MCF 10A (cell line): ENCODE results near the gene EHMT2. TPM values are rescaled to one million over a fixed set of nuclear protein-coding genes. Genes with fewer than 3 reads are reported as not detected.
"Not testable (repeated sequence)": the region's sequence is repeated elsewhere in the genome, so short reads cannot be mapped to it uniquely, and the experiment has no call there.

Source experiments
- BruUV-seq: library from RNA; stranded (reverse); fragments of 400-500 nt; replicated peaks from 2 replicates; lab custom pipeline; 2021; lab: Mats Ljungman, UMichigan
- CTCF ChIA-PET: fragments of 300-600 bp; sonication (Branson Sonifier 250); formaldehyde crosslinking; extraction: SDS; loops from one replicate; lab custom pipeline; 2021; ENCODE audit warnings: antibody characterized with exemption, inconsistent platforms; lab: Yijun Ruan, JAX
- POLR2A ChIA-PET: fragments of 300-600, 350-650 bp; sonication (Branson Sonifier 250); formaldehyde crosslinking; extraction: SDS; loops from one replicate; lab custom pipeline; 2020; ENCODE audit warnings: antibody characterized with exemption, inconsistent platforms; lab: Yijun Ruan, JAX
- DNase-seq: peaks from one replicate; pipeline ENCODE4 v3.0.0-alpha.2; 2018; ENCODE audit not compliant: unreplicated experiment
- H3K27ac Mint-ChIP-seq: one replicate; pipeline ENCODE4 v1.8.0; 2022; ENCODE audit warnings: mild to moderate bottlenecking, low read depth, mixed read lengths; ENCODE audit not compliant: unreplicated experiment
- H3K27me3 Mint-ChIP-seq: one replicate; pipeline ENCODE4 v1.8.0; 2022; ENCODE audit warnings: mixed read lengths; ENCODE audit not compliant: insufficient read depth, unreplicated experiment
- H3K36me3 Mint-ChIP-seq: one replicate; pipeline ENCODE4 v1.8.0; 2022; ENCODE audit warnings: mild to moderate bottlenecking, moderate library complexity, mixed read lengths; ENCODE audit not compliant: insufficient read depth, unreplicated experiment
- H3K4me1 Mint-ChIP-seq: one replicate; pipeline ENCODE4 v1.8.0; 2022; ENCODE audit warnings: mixed read lengths; ENCODE audit not compliant: insufficient read depth, unreplicated experiment
- H3K4me3 Mint-ChIP-seq: one replicate; pipeline ENCODE4 v1.8.0; 2022; ENCODE audit warnings: mild to moderate bottlenecking, moderate library complexity, mixed read lengths; ENCODE audit not compliant: unreplicated experiment
- H3K9me3 Mint-ChIP-seq: one replicate; pipeline ENCODE4 v1.8.0; 2022; ENCODE audit warnings: mixed read lengths; ENCODE audit not compliant: unreplicated experiment
- intact Hi-C: fragments of 100-400 bp; cut with micrococcal nuclease; formaldehyde crosslinking; loops from 2 replicates; pipeline ENCODE4 v1.14.1; 2022
- total RNA-seq: library from RNA; stranded (reverse); gene quantifications from 2 replicates; pipeline ENCODE4 v1.2.3, GENCODE V29; 2022
- TF ChIP-seq, protein P1 (sequence below): fragments of 200-600 bp; IDR thresholded peaks from one replicate; pipeline ENCODE4 v1.8.0; 2022; ENCODE audit warnings: antibody characterized with exemption, mild to moderate bottlenecking; ENCODE audit not compliant: unreplicated experiment

Gene EHMT2
- total RNA-seq, 1 experiment from 2014 or later, result 20.2 TPM

DNA sequence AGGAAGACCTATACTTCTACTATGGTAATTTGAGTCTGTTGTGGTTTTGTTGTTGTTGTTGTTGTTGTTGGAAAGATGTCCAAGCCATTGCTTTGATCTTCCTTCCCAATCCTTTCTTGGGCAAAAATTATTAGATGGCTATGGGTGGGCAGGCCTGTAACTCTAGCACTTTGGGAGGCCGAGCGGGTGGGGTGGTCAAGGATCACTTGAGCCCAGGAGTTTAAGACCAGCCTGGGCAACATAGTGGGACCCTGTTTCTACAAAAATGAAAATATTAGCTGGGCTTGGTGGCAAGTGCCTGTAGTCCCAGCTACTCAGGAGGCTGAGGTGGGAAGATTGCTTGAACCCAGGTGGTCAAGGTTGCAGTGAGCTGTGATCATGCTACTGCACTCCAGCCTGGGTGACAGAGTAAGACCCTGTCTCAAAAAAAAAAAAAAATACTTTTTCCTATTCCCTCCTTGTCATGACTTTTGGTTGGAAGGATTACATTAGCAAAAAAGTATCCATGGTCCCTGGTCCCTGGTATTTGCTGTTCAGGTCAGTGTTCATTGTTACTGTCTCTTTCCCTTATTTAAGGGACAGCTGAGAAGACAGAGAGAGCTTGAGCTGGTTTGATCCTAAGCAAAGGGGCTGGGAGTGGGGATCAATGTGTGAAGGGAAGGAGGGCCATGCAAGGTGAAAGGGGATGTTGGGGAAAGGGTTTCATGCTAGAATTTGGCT is 46.6 kb downstream of the EHMT2 start:
- DNase-seq, result no peak
- H3K27ac Mint-ChIP-seq, result no peak overlapping the region
- H3K4me3 Mint-ChIP-seq, result no peak overlapping the region
- H3K4me1 Mint-ChIP-seq, result no peaks in the 10 kb centered on the region
- BruUV-seq, result no TSS peak
- H3K36me3 Mint-ChIP-seq, result no peaks in the 10 kb centered on the region
- TF ChIP-seq, protein P1, sequence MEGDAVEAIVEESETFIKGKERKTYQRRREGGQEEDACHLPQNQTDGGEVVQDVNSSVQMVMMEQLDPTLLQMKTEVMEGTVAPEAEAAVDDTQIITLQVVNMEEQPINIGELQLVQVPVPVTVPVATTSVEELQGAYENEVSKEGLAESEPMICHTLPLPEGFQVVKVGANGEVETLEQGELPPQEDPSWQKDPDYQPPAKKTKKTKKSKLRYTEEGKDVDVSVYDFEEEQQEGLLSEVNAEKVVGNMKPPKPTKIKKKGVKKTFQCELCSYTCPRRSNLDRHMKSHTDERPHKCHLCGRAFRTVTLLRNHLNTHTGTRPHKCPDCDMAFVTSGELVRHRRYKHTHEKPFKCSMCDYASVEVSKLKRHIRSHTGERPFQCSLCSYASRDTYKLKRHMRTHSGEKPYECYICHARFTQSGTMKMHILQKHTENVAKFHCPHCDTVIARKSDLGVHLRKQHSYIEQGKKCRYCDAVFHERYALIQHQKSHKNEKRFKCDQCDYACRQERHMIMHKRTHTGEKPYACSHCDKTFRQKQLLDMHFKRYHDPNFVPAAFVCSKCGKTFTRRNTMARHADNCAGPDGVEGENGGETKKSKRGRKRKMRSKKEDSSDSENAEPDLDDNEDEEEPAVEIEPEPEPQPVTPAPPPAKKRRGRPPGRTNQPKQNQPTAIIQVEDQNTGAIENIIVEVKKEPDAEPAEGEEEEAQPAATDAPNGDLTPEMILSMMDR, result no peak
- ChIA-PET CTCF (interaction anchor here (0.6 to 0.9 kb wide), 3 partner anchors 45 to 115 kb away, joined by 3 to 4 read pairs (median 3); no protein-coding TSS in a partner anchor), POLR2A (no interaction called here)
- no peaks in the 10 kb centered on the region for H3K27me3 Mint-ChIP-seq
- H3K9me3 Mint-ChIP-seq, result no peaks in the 10 kb centered on the region
- intact Hi-C loops, result no loop called here

DNA sequence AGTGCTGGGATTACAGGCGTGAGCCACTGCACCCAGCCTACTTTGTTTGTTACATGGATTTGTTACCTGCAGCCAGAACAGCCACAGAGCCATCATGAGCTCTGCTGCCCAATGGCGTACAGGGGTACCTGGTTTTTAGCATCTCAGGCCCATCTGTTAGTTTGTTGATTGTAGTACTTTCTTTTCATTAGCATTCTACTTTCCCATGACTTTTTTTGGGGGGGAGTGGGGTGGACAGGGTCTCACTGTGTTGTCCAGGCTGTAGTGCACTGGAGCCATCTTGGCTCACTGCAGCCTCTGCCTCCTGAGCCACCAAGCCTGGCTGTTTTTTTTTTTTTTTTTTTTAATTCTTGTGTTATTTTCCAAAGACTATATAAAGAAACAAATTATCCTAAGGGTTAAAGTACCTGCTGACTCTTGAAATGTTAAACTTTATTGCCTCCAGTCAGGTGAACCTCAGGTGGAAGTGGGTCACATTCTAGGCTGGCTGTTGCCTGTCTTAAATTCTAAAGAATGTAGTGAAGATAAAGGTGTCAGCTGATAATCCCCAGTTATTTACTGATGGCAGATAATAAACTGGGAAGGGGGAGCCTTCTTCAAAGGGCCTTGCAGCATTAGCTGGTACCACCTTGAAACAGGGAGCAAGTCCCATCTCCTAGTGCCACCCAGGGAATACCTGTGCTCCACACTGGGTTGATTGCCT is 50.1 kb downstream of the EHMT2 start:
- DNase-seq, result no peak
- no peak overlapping the region for H3K27ac Mint-ChIP-seq
- CTCF ChIA-PET, result interaction anchor here (1.0 kb wide), 1 partner anchor 10 kb away, joined by 3 read pairs; no protein-coding TSS in a partner anchor
- no peaks in the 10 kb centered on the region for H3K9me3 Mint-ChIP-seq
- H3K4me3 Mint-ChIP-seq, result no peak overlapping the region
- TF ChIP-seq, protein P1, result no peak
- H3K27me3 Mint-ChIP-seq, result no peaks in the 10 kb centered on the region
- no TSS peak for BruUV-seq
- no peaks in the 10 kb centered on the region for H3K36me3 Mint-ChIP-seq
- intact Hi-C loops, result no loop called here
- POLR2A ChIA-PET, result interaction anchor here (0.9 to 2.1 kb wide), 5 partner anchors 8 to 32 kb away, joined by 3 to 6 read pairs (median 5); partner anchors contain the start of genes HSPA1A and HSPA1L
- no peaks in the 10 kb centered on the region for H3K4me1 Mint-ChIP-seq

DNA sequence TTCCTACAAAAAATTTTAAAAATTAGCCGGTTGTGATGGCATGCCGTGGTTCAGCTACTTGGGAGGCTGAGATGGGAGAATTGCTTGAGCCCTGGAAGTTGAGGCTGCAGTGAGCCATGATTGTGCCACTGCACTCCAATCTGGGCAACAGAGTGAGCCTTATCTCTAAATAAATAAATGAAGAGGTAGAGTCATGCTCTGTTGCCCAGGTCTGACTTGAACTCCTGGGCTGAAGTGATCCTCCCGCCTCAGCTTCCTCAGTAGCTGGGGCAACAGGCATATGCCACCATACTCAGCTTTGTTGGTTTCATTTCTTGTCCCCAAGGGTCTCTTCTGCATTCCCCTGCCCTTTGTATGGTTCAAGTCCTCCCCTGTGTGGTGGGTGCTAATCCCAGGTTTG is 53.0 kb downstream of the EHMT2 start:
- TF ChIP-seq, protein P1, result no peak
- no peaks in the 10 kb centered on the region for H3K4me1 Mint-ChIP-seq
- DNase-seq, result no peak
- H3K4me3 Mint-ChIP-seq, result no peak overlapping the region
- H3K27me3 Mint-ChIP-seq, result no peaks in the 10 kb centered on the region
- peaks cover 26% of the 10 kb centered on the region for H3K36me3 Mint-ChIP-seq
- BruUV-seq, result no TSS peak
- no peaks in the 10 kb centered on the region for H3K9me3 Mint-ChIP-seq
- ChIA-PET CTCF (no interaction called here), POLR2A (interaction anchor here (1.1 to 1.4 kb wide), 2 partner anchors 9 to 17 kb away, joined by 5 to 7 read pairs; partner anchors contain the start of gene HSPA1B)
- H3K27ac Mint-ChIP-seq, result no peak overlapping the region
- intact Hi-C loops, result no loop called here

DNA sequence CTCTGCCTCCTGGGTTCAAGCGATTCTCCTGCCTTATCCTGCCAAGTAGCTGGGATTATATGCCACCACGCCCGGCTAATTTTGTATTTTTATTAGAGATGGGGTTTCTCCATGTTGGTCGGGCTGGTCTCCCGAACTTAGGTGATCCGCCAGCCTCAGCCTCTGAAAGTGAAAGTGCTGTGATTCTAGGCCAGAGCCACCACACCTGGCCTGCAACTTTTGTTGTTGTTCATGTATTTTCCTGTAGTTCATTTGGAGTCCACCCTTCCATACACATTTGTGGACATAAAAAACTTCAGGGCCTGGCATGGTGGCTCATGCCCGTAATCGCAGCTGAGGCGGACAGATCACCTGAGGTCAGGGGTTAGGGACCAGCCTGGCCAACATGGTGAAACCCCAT is 55.4 kb downstream of the EHMT2 start:
- Mint-ChIP-seq H3K9me3 (no peaks in the 10 kb centered on the region), H3K27ac (no peak overlapping the region), H3K36me3 (peaks cover 51% of the 10 kb centered on the region), H3K4me1 (peaks cover 7% of the 10 kb centered on the region), H3K4me3 (no peak overlapping the region), H3K27me3 (no peaks in the 10 kb centered on the region)
- POLR2A ChIA-PET, result interaction anchor here (0.9 kb wide), 1 partner anchor 181 kb away, joined by 3 read pairs; the partner anchor contains the start of gene C6orf47
- intact Hi-C loops, result no loop called here
- TF ChIP-seq, protein P1, result no peak
- BruUV-seq, result no TSS peak
- CTCF ChIA-PET, result no interaction called here
- no peak for DNase-seq

DNA sequence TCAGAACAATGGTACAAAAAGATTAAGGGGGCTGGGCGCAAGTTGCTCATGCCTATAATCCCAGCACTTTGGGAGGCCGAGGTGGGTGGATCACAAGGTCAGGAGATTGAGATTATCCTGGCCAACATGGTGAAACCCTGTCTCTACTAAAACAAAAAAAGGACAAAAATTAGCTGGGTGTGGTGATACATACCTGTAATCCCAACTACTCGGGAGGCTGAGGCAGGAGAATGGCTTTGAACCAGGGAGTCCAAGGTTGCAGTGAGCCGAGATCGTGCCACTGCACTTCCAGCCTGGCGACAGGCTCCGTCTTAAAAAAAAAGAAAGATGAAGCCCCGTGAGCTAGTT is 57.7 kb downstream of the EHMT2 start:
- not testable (repeated sequence) for BruUV-seq
- CTCF ChIA-PET, result interaction anchor here (0.6 kb wide), 2 partner anchors 23 to 50 kb away, joined by 3 read pairs; partner anchors contain the start of gene NEU1
- intact Hi-C loops, result loop anchor here (10.0 kb wide), 1 partner anchor 115 kb away; the partner anchor contains the start of genes NELFE and SKIC2

More for the DNA sequence above, 57.7 kb downstream of the EHMT2 start:
- Mint-ChIP-seq H3K36me3 (peaks cover 74% of the 10 kb centered on the region), H3K4me1 (peaks cover 13% of the 10 kb centered on the region)
- POLR2A ChIA-PET, result interaction anchor here (0.6 to 11.2 kb wide), 6 partner anchors 8 to 185 kb away, joined by 3 to 202 read pairs (median 4); partner anchors contain the start of genes HSPA1B and NEU1
- not testable (repeated sequence) for H3K9me3 Mint-ChIP-seq, H3K4me3 Mint-ChIP-seq, DNase-seq, H3K27me3 Mint-ChIP-seq, H3K27ac Mint-ChIP-seq
